ENCODE measurements around the gene FIP1L1.

FIP1L1 gene

GRCh38 chr4:53507671-53508286 lies 130.3 kb downstream of the FIP1L1 start:
- FAIRE-seq: no peak

GRCh38 chr4:53508446-53508845 lies 131.0 kb downstream of the FIP1L1 start:
- no peak for FAIRE-seq

GRCh38 chr4:53510321-53510720 lies 132.9 kb downstream of the FIP1L1 start:
- FAIRE-seq: no peak

Data from G401.6 (cell line).